NCI-H1105 (cell line): ENCODE measurements around the gene HAUS6.
"Not testable (repeated sequence)": the region's sequence is repeated elsewhere in the genome, so short reads cannot be mapped to it uniquely, and the experiment has no call there.

Experiments
- DNase-seq: peaks from one replicate; lab custom pipeline; 2025; lab: John Stamatoyannopoulos, UW

HAUS6 gene

GRCh38 chr9:19117039-19117716 is 14.5 kb upstream of the HAUS6 start:
- DNase-seq = no peak

- no peak for DNase-seq
Observed at GRCh38 chr9:19116107-19116790, 13.5 kb upstream of the HAUS6 start.

GRCh38 chr9:19114680-19115270 is 12.1 kb upstream of the HAUS6 start:
- DNase-seq = no peak

GRCh38 chr9:19113964-19114679 is 11.4 kb upstream of the HAUS6 start:
- DNase-seq = no peak

GRCh38 chr9:19113064-19113611 is 10.4 kb upstream of the HAUS6 start:
- DNase-seq = not testable (repeated sequence)

- no peak for DNase-seq
Observed at GRCh38 chr9:19108038-19108437, 5.3 kb upstream of the HAUS6 start.

- no peak for DNase-seq
Observed at GRCh38 chr9:19104515-19105282, 2.0 kb upstream of the HAUS6 start.

- no peak for DNase-seq
Observed at GRCh38 chr9:19102181-19102630, 498 bp downstream of the HAUS6 start.

- DNase-seq = no peak
Observed at GRCh38 chr9:19101203-19101602, 1.5 kb downstream of the HAUS6 start.

GRCh38 chr9:19097431-19097830 is 5.3 kb downstream of the HAUS6 start:
- DNase-seq = not testable (repeated sequence)

- DNase-seq = no peak
Observed at GRCh38 chr9:19087106-19088000, 15.4 kb downstream of the HAUS6 start.

- DNase-seq = no peak
Observed at GRCh38 chr9:19085295-19085694, 17.4 kb downstream of the HAUS6 start.

GRCh38 chr9:19074836-19075235 is 27.9 kb downstream of the HAUS6 start:
- no peak for DNase-seq

GRCh38 chr9:19074229-19074628 is 28.5 kb downstream of the HAUS6 start:
- no peak for DNase-seq

GRCh38 chr9:19057033-19057432 is 45.7 kb downstream of the HAUS6 start:
- DNase-seq = no peak

- no peak for DNase-seq
Observed at GRCh38 chr9:19050637-19051591, 51.8 kb downstream of the HAUS6 start.

GRCh38 chr9:19049917-19050636 is 52.6 kb downstream of the HAUS6 start:
- no peak for DNase-seq
